Activated CD4-positive, alpha-beta T cell treated with anti-CD3 and anti-CD28 coated beads, Interleukin-2, amount 50 U/mL, for 1 hour (primary cell): Measurements from ENCODE around the gene KCNC2.

Experiments used
- DNase-seq: peaks from one replicate; pipeline ENCODE4 v3.0.0-alpha.2; 2020

Gene KCNC2

DNA sequence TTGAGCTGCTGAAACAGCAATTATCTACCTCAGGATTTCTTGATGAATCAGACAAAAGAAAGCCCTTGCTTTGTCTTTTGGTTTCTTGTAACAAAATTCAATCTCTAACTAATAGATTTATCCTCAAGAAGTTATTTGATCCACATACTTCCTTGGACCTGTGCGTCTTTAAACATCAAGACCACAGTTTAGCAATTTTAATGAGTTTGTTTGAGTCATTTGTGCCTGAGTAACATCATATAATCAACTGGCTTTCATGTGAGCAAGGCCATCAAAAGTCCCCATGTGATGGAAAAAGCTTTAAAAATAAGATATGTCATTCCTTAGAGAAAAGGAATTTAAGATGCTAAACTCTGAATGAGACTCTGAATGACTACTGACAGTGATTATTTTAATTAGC, 52.3 kb downstream of the KCNC2 start:
- no peak for DNase-seq

- no peak for DNase-seq
Observed at GRCh38 chr12:75155962-75156361, 53.7 kb downstream of the KCNC2 start.

- DNase-seq, result no peak
Observed at GRCh38 chr12:75154388-75154787, 55.3 kb downstream of the KCNC2 start.

- no peak for DNase-seq
Observed at GRCh38 chr12:75139196-75139595, 70.4 kb downstream of the KCNC2 start.

- no peak for DNase-seq
Observed at GRCh38 chr12:75137896-75138295, 71.7 kb downstream of the KCNC2 start.

GRCh38 chr12:75135026-75135425, 74.6 kb downstream of the KCNC2 start:
- DNase-seq, result no peak

- no peak for DNase-seq
Observed at GRCh38 chr12:75130811-75131210, 78.8 kb downstream of the KCNC2 start.

GRCh38 chr12:75129275-75129674, 80.4 kb downstream of the KCNC2 start:
- no peak for DNase-seq

DNA sequence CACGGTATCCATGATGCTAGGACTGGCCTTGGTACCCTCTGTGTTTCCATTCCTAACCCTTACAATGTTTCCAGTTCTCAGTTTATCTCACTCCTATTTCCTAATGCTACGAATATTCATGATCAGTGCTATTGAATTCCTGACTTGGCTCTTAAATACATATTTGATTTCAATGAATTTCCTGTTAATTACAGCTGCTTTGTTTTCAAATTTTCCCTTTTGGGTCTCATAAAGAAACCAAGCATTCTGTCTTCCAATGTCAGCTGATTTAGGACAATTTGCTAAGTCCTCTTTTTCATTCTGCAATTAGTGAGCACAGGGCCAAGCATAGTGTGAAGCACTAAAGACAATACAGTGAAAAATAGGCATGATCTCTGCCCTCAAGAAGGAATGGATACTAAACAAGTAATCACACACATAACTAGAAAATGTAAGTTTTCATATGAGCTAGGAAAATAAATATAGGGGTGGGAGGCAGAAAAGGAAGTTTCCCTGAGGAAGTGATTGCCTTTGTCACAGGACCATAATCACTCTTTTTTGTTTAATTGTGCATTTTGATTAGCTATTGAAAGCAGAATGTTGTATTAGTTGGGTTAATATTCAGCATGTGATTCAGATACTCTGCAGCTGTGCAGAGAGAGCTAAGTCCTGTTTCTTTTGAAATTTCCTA, 88.5 kb downstream of the KCNC2 start:
- no peak for DNase-seq

GRCh38 chr12:75120311-75120711, 89.3 kb downstream of the KCNC2 start:
- no peak for DNase-seq

DNA sequence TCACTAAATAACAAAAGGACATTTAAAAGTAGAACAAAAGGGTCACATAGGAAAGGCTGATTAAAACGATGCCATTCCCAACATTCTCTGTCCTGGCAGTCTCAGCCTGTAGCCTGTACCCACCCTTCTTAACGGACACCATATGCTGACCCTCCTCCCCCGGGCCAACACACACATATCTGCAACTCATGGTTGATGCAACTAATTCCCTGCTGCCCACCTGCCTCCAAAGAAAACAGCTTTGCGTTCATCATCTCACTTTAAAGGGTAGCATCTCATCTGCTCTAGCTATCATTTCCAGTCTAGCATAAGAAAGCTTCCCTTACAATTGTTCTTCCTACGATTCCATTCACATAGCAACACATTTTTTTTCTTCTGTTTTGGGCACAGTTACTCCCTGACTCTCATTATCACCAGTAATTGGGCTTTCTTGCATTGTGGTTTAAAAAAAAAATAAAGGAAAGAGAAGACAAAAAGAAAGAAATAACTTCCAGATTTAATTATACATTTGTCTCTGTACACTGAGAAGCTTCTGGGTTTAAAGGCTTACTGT, 92.9 kb downstream of the KCNC2 start:
- DNase-seq, result no peak

- no peak for DNase-seq
Observed at GRCh38 chr12:75115748-75116147, 93.9 kb downstream of the KCNC2 start.

GRCh38 chr12:75103822-75104221, 105.8 kb downstream of the KCNC2 start:
- DNase-seq, result no peak

DNA sequence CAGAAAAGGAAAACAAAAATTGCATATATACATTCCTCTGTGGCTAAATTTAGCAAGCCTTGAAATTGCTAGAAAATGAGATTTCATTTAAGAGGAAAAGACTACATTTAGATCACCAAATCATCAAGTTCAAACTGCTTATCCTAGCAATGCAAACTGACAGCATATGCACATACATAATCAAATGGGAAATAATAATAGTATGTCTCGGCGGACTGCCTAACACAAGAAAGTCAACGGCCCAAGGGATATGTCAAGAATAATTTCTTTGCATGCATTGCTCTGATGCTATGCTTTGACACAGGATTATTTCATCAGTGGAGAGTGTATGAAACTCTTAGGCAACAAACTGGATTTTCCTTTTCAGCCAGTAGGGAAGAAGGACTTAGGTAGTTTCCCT, 107.9 kb downstream of the KCNC2 start:
- no peak for DNase-seq

- no peak for DNase-seq
Observed at GRCh38 chr12:75099210-75099609, 110.4 kb downstream of the KCNC2 start.

- DNase-seq, result no peak
Observed at GRCh38 chr12:75097003-75097402, 112.6 kb downstream of the KCNC2 start.

DNA sequence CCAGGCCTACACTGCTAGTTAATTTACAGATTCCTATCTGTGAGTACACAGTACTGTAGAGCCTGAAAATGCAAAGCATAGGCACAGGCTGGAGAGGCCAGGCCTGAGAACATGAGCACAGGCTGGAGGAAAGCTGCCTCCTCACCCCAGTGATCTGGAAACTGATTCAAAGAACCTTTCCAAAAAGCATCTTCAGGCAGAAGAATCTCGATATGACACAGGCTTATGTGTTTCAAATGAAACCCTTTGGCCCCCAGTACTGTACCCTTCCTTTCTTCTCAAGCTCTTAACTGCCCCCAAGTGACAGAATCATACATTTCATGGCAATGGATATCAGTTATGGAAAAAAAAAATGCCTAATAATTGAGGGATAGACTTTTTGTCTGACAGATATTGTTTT, 122.0 kb downstream of the KCNC2 start:
- no peak for DNase-seq

DNA sequence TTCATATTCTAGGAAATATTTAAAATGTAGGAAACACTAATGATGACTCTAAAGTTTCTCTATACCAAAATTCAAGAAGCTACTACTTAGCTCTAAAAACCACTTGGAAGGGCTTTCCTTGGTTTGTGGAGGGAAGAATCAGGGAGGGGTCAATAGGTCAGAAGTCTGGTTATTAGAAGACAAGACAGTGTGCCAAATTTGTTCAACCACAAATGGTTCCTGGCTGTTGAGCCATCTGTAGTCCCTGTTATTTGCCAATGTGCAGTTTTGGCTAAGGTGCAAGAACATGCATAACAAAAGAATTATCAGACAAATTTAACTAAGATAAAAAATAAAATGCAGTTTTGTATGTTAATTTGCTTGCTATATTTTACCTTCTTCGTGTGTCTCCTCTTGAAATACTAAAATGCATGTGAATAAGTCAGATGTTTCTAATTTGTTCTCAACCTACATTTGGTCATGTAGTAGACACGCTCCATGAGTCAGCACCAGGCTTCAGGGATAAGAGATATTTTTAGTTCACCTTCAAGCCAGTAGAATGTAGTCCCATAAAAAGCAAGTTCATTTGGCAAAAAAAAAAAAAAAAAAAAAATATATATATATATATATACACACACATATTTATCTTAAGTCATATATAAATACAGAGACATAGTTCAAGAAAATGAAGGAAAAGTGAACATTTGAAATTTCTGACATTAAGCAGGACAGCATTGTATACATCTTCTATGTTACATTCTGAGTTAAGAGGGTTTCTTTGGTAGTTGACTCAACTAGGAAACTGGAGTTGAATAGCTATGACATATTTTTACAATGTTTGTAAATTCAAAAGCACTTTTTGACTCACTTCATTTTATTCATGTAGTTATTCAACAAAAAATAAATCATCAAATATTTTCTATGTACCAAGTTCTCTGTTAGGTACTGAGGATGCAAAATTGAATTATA, 123.3 kb downstream of the KCNC2 start:
- DNase-seq, result no peak

DNA sequence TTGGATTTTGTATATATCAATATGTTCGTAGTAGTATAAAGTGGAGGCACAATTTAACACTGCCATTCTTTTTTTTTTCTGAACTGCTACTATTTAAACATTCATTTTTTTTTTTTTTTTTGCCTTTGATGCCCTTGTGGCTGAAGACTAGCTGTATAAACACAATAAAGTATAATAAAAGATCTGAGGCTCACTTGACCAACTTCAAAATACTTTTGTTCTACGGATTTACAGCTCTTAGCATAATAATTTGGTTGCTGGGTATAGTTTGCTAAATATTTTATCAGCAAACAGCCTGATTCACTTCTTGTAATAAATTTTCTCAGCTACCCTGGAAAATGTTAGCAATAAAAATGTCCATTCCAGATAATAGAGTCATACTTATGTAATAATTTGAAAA, 128.3 kb downstream of the KCNC2 start:
- DNase-seq, result no peak

DNA sequence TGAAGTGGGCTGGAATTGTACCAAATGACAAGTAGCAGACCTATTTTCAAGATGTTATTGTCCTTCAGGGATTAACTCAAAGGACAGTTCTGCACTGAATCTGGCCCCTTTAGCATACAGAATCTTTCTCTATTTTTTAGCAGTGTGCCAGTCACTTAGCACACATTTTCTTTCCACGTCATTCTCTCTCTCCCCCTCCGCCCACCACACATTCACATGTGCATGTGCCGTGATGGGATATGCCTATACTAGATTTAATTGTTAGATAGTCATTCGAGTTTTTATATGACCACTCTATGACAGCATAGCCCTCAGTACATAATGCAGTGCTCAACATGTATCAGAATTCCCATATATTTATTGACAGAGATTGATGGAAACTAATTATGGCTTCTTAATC, 129.1 kb downstream of the KCNC2 start:
- no peak for DNase-seq

- no peak for DNase-seq
Observed at GRCh38 chr12:75065482-75065881, 144.2 kb downstream of the KCNC2 start.

DNA sequence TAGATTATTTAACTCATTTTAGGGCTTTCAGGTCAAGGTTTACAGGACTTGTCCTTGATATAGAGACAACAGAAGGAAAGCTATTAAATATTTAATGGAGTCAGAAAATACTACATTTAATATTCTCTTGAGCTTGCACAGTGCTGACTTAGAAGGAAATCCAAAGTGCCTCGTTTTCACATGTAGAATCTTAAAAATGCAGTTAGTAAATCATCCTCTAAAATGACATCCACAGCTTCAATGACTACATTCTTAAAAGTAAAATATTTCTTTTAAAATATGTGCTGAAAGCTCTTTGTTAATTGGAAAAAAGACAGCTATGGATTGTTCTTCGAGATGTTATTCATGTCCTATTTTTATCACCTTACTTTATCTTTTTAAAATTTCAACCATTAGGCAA, 146.9 kb downstream of the KCNC2 start:
- DNase-seq, result no peak

DNA sequence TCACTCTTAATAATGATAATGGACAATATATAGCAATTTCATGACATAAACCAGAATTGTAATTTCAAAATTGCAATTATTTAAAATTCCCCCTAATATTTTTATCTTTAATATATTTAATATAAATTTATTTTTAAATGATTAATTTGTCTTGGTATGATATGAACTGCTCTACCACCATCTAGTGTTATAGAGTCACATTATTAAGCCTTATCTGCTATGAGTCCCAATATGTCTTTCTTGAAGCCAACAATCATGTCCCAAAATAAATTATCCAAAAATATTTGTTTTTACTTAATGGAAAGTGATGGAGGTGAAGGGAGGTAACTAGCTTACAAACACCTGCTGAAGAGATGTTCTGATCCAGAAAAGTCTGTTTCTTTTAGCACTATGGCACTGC, 151.4 kb downstream of the KCNC2 start:
- DNase-seq, result no peak

DNA sequence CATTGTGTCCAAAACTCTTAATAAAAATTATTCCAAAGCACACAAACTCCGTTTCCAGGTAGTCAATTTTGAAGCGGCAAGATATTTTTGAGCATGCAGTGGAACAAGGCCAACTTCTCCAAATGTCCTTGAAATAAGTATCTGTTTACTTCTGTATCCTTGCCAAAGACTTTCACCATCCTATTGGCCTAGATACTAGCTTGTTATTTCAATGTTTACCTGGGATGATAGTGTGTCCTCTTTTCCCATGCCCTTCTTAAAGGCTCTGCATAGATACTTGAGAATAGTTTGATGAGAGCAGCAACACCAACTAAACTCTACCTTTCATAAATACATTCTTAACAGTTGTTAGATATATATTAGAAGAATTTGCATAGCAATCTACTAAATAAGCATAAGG, 160.9 kb downstream of the KCNC2 start:
- DNase-seq, result no peak
